ENCODE results near the gene TMEM121.
"Not testable (repeated sequence)": the region's sequence is repeated elsewhere in the genome, so short reads cannot be mapped to it uniquely, and the experiment has no call there.

The TMEM121 gene

DNA sequence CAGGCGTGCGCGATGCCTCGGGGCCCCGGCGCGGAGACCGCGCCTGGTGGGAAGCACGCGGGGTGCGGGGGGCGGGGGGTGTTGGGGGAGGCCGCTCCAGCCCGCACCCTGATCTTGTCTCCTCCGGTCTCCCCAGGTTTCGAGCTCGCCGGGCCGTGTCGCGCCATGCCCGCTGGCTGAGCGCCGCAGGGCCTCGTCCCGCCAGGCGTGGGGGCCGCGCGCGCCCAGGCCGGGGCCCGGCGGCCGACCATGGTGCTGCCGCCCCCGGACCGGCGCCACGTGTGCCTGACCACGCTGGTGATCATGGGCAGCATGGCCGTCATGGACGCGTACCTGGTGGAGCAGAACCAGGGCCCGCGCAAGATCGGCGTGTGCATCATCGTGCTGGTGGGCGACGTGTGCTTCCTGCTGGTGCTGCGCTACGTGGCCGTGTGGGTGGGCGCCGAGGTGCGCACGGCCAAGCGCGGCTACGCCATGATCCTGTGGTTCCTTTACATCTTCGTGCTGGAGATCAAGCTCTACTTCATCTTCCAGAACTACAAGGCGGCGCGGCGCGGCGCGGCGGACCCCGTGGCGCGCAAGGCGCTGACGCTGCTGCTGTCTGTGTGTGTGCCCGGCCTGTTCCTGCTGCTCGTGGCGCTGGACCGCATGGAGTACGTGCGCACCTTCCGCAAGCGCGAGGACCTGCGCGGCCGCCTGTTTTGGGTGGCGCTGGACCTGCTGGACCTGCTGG lies 2.4 kb downstream of the TMEM121 start:
- DNase-seq: no peak

DNA sequence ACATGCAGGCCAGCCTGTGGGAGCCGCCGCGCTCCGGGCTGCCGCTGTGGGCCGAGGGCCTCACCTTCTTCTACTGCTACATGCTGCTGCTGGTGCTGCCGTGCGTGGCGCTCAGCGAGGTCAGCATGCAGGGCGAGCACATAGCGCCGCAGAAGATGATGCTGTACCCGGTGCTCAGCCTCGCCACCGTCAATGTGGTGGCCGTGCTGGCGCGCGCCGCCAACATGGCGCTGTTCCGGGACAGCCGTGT lies 2.9 kb downstream of the TMEM121 start:
- DNase-seq: no peak

DNA sequence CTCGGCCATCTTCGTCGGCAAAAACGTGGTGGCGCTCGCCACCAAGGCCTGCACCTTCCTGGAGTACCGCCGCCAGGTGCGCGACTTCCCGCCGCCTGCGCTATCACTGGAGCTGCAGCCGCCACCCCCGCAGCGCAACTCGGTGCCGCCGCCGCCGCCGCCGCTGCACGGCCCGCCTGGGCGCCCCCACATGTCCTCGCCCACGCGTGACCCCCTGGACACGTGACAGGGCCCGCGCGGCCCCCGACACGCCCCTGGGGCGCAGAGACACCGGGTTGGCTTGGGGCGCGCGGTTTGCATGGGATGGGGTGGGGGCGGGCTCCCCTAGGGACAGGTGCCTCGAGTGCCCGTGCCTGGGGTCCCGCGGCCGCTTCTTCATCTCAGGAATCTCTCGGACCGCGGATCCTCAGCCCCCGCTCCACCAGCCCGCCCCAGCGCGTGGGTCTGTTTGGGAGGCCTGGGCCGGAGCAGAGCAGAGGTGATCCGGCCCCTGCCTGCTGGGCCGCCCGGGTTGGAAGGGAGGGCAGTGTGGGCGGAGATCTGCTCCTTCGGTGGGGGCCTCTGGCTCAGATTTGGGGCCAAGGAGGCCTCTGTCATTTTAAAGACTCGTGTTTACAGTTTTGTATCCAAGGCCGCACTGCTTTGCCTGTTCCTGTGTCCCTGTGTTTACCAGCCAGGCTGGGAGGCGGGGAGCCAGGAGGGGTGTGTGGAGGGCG lies 3.3 kb downstream of the TMEM121 start:
- DNase-seq: no peak

- DNase-seq: no peak
Observed at GRCh38 chr14:105530285-105531087, 4.1 kb downstream of the TMEM121 start.

GRCh38 chr14:105531088-105531893 lies 4.9 kb downstream of the TMEM121 start:
- no peak for DNase-seq

GRCh38 chr14:105531894-105532623 lies 5.7 kb downstream of the TMEM121 start:
- DNase-seq: no peak

- DNase-seq: no peak
Observed at GRCh38 chr14:105532735-105533141, 6.4 kb downstream of the TMEM121 start.

DNA sequence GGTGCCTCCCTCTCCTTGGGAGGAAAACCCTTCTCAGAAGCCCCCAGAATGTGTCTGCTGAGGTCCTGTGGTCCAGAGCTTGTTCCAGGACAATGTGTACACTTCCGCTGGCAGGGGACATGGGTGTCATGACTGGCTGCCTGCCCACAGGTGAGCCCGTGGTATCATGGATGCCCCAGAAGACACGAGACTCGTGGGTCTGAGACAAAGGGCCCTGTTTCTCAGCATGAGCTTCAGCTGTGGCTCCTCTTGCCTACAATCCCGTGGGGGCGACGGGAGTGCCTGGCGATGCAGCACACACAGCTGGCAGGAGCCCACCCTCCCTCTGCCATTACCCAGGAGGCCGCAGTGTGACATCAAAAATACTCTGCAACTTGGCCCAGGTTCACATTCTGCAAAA lies 7.0 kb downstream of the TMEM121 start:
- no peak for DNase-seq

DNA sequence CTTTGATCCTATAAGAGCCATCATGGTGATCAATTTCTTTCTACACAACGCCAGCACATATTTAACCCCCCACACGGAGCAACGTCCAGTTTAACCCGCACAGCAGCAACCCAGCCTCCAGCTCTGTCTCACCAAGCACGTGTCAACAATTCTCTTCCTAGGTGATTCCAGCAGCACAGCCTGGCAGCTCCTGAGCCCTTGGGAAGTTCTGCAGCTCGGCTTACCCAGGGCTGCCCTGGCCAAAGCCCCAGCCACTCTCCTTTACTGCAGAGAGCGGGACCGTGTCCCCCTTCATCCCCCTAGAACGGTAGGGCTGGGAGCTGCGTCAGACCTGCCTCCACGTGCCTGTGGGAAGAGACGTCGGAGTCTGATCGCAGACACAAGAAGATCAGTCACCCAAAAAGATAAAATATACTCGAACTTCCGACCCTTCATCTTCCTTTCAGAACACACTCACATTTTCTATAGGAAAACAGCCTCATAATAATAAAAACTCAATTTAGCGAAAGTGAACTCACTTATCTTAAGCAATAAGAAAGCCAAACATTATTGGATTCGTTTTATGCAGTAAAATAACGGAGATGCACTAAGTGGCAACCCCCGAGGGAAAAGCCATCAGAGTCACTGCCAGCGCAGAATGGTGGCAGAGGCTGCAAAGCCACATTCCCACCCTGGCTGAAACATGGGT lies 7.6 kb downstream of the TMEM121 start:
- no peak for DNase-seq

GRCh38 chr14:105534586-105534985 lies 8.2 kb downstream of the TMEM121 start:
- no peak for DNase-seq

GRCh38 chr14:105536051-105536450 lies 9.7 kb downstream of the TMEM121 start:
- no peak for DNase-seq

DNA sequence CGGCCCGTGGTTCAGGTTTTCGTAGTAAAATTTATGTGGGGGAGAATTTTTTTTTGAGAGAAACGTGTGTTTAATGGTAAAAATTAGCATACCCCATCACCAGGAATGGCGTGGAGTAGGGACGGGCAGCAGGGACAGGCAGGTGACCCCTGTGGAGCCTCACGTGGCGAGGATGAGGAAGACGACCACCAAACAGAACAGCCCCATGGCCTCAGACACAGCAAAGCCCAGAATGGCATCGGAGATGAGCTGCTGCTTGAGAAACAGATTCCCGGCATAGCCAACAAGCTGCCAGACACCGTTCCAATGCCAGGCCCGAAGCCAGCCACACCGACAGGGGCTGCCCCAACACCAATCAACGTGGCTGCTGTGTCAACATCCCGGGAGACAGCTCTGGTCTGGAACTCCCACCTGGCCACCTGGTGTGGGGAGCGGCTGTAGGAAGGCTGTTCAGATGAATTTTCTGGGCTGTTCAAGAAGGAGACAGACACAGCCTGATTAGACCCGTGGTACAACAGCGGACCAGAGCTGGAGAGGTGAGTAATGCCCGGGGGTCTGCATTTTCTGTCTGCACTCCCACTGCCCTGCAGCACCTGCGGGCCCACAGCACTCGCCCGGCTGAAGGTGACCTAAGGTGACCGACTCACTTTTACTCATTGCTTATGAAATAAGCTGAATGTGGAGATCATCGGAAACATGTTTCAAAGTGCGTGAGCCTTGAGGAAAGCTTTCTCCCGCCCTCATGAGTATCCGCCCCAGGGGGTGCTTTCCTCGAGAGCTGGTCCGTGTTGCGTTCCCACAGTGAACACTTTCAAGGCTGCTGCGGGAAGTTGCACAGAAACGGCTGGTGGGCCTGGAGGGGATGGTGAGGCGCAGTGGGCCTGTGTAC lies 10.6 kb downstream of the TMEM121 start:
- no peak for DNase-seq

DNA sequence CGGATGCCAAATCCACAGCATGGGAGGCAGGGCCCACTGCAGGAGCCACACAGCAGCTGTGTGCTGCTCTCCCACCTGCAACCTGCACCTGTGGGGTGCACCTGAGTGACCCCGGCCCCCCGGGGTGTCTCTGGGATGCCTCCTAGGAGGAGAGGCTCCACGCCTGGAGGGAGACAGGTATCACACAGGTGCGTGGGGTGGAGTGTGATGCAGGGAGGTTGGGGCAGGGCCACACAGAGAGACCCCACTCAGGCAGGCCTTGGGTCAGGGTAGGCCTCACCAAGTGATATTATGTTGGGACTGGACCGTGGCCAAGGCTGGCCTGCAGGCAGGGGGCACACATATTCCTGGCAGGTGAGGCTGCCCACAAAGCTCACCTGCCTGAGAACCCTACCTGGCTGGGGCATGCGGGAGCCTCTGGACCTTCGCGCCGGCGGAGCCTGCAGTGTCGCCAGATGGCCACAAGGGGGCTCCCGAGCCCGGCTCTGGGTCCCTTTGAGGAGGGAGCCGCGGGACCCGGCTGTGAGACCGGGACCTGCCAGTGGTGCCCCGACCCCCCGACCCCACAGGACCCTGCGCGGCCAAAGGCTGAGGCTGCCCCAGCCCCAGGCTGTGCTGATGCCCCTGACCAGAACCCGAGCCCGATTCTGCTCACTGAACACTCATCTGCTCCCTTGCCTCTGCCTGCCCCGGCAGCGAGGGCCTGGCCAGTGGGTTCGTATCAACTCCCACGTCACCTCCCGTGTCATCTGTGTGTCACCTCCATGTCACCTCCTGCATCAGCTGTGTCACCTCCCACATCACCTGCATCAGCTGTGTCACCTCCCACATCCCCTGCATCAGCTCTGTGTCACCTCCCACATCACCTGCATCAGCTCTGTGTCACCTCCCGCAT lies 11.4 kb downstream of the TMEM121 start:
- no peak for DNase-seq

- no peak for DNase-seq
Observed at GRCh38 chr14:105538481-105539049, 12.2 kb downstream of the TMEM121 start.

GRCh38 chr14:105540811-105541210 lies 14.4 kb downstream of the TMEM121 start:
- no peak for DNase-seq

GRCh38 chr14:105541218-105541875 lies 15.0 kb downstream of the TMEM121 start:
- no peak for DNase-seq

DNA sequence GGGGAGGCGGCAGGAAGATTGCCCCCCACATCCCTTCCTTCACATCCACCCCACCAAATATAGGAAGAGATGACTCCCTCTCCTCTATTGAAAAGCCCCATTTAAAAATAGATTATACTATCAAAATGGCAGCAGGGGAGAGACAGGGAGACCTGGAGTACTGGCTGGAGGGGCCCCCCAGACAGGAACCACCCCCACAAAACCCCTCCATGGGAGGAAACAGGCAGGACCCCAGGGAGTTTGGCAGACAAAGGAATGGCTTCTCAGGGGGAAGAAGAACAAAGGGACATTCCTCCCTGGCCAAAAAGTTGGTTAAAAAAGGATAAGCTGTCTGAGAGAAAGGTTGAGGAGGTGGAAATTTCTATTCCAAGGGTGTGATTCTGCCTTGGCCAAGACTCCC lies 19.3 kb downstream of the TMEM121 start:
- DNase-seq: not testable (repeated sequence)

- not testable (repeated sequence) for DNase-seq
Observed at GRCh38 chr14:105546410-105546809, 20.0 kb downstream of the TMEM121 start.

GRCh38 chr14:105547072-105547471 lies 20.7 kb downstream of the TMEM121 start:
- not testable (repeated sequence) for DNase-seq
